ENCODE measurements around the gene SCAI.

The SCAI gene

GRCh38 chr9:125103770-125104460 lies 39.4 kb downstream of the SCAI start:
- no peak for DNase-seq (ENCODE audit: extremely low read depth, low read depth)
- H3K4me3 ChIP-seq (replicated peaks; ENCODE audit: low read depth, low read length): no peak overlapping the region
- TF ChIP-seq CTCF (IDR thresholded peaks at IDR 0.05; ENCODE audit: low read depth, low read length, missing control alignments): no peak

- no peak for DNase-seq (ENCODE audit: extremely low read depth, low read depth)
- no peak for TF ChIP-seq CTCF (IDR thresholded peaks at IDR 0.05; ENCODE audit: low read depth, low read length, missing control alignments)
- no peak overlapping the region for H3K4me3 ChIP-seq (replicated peaks; ENCODE audit: low read depth, low read length)
Measured at GRCh38 chr9:125103021-125103420, 40.3 kb downstream of the SCAI start.

GRCh38 chr9:125100822-125101221 lies 42.5 kb downstream of the SCAI start:
- no peak for TF ChIP-seq CTCF (IDR thresholded peaks at IDR 0.05; ENCODE audit: low read depth, low read length, missing control alignments)

GRCh38 chr9:125099816-125100215 lies 43.5 kb downstream of the SCAI start:
- H3K4me3 ChIP-seq (replicated peaks; ENCODE audit: low read depth, low read length): no peak overlapping the region
- TF ChIP-seq CTCF (IDR thresholded peaks at IDR 0.05; ENCODE audit: low read depth, low read length, missing control alignments): no peak
- no peak for DNase-seq (ENCODE audit: extremely low read depth, low read depth)

More at GRCh38 chr9:125100822-125101221, 42.5 kb downstream of the SCAI start:
- DNase-seq (ENCODE audit: extremely low read depth, low read depth): no peak
- H3K4me3 ChIP-seq (replicated peaks; ENCODE audit: low read depth, low read length): no peak overlapping the region

- no peak for DNase-seq (ENCODE audit: extremely low read depth, low read depth)
- H3K4me3 ChIP-seq (replicated peaks; ENCODE audit: low read depth, low read length): no peak overlapping the region
- TF ChIP-seq CTCF (IDR thresholded peaks at IDR 0.05; ENCODE audit: low read depth, low read length, missing control alignments): no peak
Measured at GRCh38 chr9:125095821-125096443, 47.4 kb downstream of the SCAI start.

GRCh38 chr9:125091121-125091520 lies 52.2 kb downstream of the SCAI start:
- no peak overlapping the region for H3K4me3 ChIP-seq (replicated peaks; ENCODE audit: low read depth, low read length)
- no peak for DNase-seq (ENCODE audit: extremely low read depth, low read depth)
- no peak for TF ChIP-seq CTCF (IDR thresholded peaks at IDR 0.05; ENCODE audit: low read depth, low read length, missing control alignments)

All from HFF-Myc (cell line).